HEK293T (cell line): ENCODE data around the gene SPEF2.

ENCODE experiments used
- CTCF ChIA-PET: fragments of 350-600 bp; formaldehyde crosslinking; extraction: SDS; loops from one replicate; lab custom pipeline; 2021; ENCODE audit warnings: antibody characterized with exemption, inconsistent platforms; lab: Yijun Ruan, JAX
- POLR2A ChIA-PET: fragments of 350-600 bp; formaldehyde crosslinking; extraction: SDS; loops from one replicate; lab custom pipeline; 2020; ENCODE audit warnings: antibody characterized with exemption, inconsistent platforms; lab: Yijun Ruan, JAX
- DNase-seq: peaks from one replicate; pipeline ENCODE4 v3.0.0; 2012; ENCODE audit warnings: mixed read lengths; ENCODE audit errors: extremely low spot score
- ARNT ChIP-seq: fragments of 450-650 bp; IDR thresholded peaks from 2 replicates; pipeline ENCODE4 v1.6.1; 2017; ENCODE audit warnings: mild to moderate bottlenecking
- BHLHE40 ChIP-seq: fragments of 450-650 bp; IDR thresholded peaks from 2 replicates; pipeline ENCODE4 v1.6.1; 2016; ENCODE audit warnings: mild to moderate bottlenecking, moderate library complexity, borderline replicate concordance
- CTBP1 ChIP-seq: fragments of 450-650 bp; IDR thresholded peaks from 2 replicates; pipeline ENCODE4 v1.6.1; 2016; ENCODE audit warnings: borderline replicate concordance
- ELF4 ChIP-seq: fragments of 450-650 bp; IDR thresholded peaks from 2 replicates; pipeline ENCODE4 v1.6.1; 2017; ENCODE audit warnings: antibody characterized with exemption
- FOXA1 ChIP-seq: fragments of 450-650 bp; IDR thresholded peaks from 2 replicates; pipeline ENCODE4 v1.6.1; 2016; ENCODE audit warnings: mild to moderate bottlenecking
- FOXK2 ChIP-seq: fragments of 450-650 bp; IDR thresholded peaks from 2 replicates; pipeline ENCODE4 v1.6.1; 2016; ENCODE audit warnings: mild to moderate bottlenecking
- FOXM1 ChIP-seq: fragments of 450-650 bp; IDR thresholded peaks from 2 replicates; pipeline ENCODE4 v1.6.1; 2017; ENCODE audit warnings: mild to moderate bottlenecking, borderline replicate concordance
- HDGF ChIP-seq: fragments of 450-650 bp; IDR thresholded peaks from 2 replicates; pipeline ENCODE4 v1.6.1; 2017; ENCODE audit warnings: antibody characterized with exemption, borderline replicate concordance
- L3MBTL2 ChIP-seq: fragments of 450-650 bp; conservative IDR thresholded peaks from 2 replicates; pipeline ENCODE4 v1.6.1; 2016; ENCODE audit warnings: mild to moderate bottlenecking
- LEF1 ChIP-seq: fragments of 450-650 bp; IDR thresholded peaks from 2 replicates; pipeline ENCODE4 v1.6.1; 2017; ENCODE audit warnings: mild to moderate bottlenecking, borderline replicate concordance
- NFRKB ChIP-seq: fragments of 450-650 bp; IDR thresholded peaks from 2 replicates; pipeline ENCODE4 v1.6.1; 2016; ENCODE audit warnings: mild to moderate bottlenecking, moderate library complexity
- PKNOX1 ChIP-seq: fragments of 450-650 bp; IDR thresholded peaks from 2 replicates; pipeline ENCODE4 v1.6.1; 2016
- SP1 ChIP-seq: fragments of 450-650 bp; IDR thresholded peaks from 2 replicates; pipeline ENCODE4 v1.6.1; 2017
- SUZ12 ChIP-seq: fragments of 450-650 bp; IDR thresholded peaks from 2 replicates; pipeline ENCODE4 v1.6.1; 2016; ENCODE audit warnings: mild to moderate bottlenecking
- TARDBP ChIP-seq: fragments of 450-650 bp; IDR thresholded peaks from 2 replicates; pipeline ENCODE4 v1.6.1; 2016
- ZNF384 ChIP-seq: fragments of 450-650 bp; IDR thresholded peaks from 2 replicates; pipeline ENCODE4 v1.6.1; 2016

SPEF2 gene

GRCh38 chr5:35777358-35778087 is 159.9 kb downstream of the SPEF2 start:
- peak; percentile 40 for DNase-seq
- ChIA-PET CTCF (interaction anchor here (1.0 to 2.0 kb wide), 4 partner anchors 10 to 147 kb away, joined by 3 to 6 read pairs (median 4); no protein-coding TSS in a partner anchor), POLR2A (no interaction called here)
- TF ChIP-seq L3MBTL2 (no peak), SUZ12 (no peak), FOXK2 (no peak), LEF1 (no peak), BHLHE40 (no peak), NFRKB (no peak), TARDBP (no peak), ELF4 (no peak), SP1 (no peak), FOXM1 (no peak), ARNT (no peak), CTBP1 (no peak), HDGF (no peak), FOXA1 (no peak), PKNOX1 (no peak), ZNF384 (no peak)

GRCh38 chr5:35778259-35778769 is 160.7 kb downstream of the SPEF2 start:
- no peak for DNase-seq
- TF ChIP-seq TARDBP = no peak
- CTCF ChIA-PET = interaction anchor here (0.7 to 1.1 kb wide), 5 partner anchors 45 to 508 kb away, joined by 3 to 5 read pairs (median 4); no protein-coding TSS in a partner anchor
- POLR2A ChIA-PET = no interaction called here

DNA sequence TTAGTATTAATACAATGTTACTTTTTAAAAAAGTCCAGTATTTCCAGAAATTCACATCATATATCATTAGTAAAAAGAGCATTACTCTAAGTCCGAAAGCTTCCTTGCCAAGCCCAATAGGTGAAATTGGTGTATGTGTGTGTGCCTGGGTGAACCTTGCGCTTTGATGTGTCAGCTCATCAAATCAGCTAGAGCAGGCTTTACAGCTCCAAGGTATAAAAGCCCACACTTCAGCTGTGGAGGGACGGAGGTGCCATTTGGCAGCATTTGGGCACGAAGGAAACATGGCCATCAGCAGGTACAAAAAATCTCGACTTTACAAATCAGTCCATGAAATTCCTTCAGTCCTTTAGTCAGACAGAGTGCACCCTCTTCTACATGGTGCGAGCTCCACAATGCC is 162.6 kb downstream of the SPEF2 start:
- CTCF ChIA-PET = no interaction called here
- TF ChIP-seq FOXK2 (no peak), PKNOX1 (no peak), NFRKB (no peak), CTBP1 (no peak), LEF1 (no peak), L3MBTL2 (no peak), FOXA1 (no peak), ZNF384 (no peak), BHLHE40 (no peak), FOXM1 (no peak), HDGF (no peak), ELF4 (no peak), TARDBP (no peak), ARNT (no peak)

GRCh38 chr5:35781181-35781790 is 163.6 kb downstream of the SPEF2 start:
- TF ChIP-seq CTBP1 (no peak), TARDBP (no peak), HDGF (no peak), PKNOX1 (no peak), LEF1 (no peak), FOXM1 (no peak), ELF4 (no peak), FOXA1 (no peak), ARNT (no peak), SUZ12 (no peak), SP1 (no peak), FOXK2 (no peak), BHLHE40 (no peak)
- ChIA-PET POLR2A (no interaction called here), CTCF (no interaction called here)
- DNase-seq = no peak

More for the DNA sequence above, 162.6 kb downstream of the SPEF2 start:
- DNase-seq = no peak
- POLR2A ChIA-PET = no interaction called here

DNA sequence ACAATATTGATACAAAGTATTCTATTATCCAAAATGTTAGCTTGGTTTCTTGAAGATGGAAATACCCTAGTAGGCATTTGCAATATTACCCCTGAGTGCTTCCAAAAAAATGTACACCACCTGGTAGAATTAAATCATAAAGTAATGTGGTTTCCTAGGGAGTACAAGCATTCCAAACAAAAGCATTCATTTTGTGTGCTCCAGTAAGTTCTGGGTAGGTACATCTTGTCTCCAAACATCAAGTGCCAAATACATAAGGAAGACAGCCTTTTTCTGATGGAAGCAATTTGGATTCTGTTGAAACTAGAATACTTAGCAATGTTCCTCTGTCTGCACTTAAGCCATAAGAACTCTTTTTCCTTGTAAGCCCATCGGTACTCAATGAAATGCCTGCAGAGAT is 165.9 kb downstream of the SPEF2 start:
- ChIA-PET POLR2A (no interaction called here), CTCF (interaction anchor here (0.6 kb wide), 1 partner anchor 161 kb away, joined by 3 read pairs; no protein-coding TSS in a partner anchor)
- DNase-seq = no peak
- TF ChIP-seq CTBP1 = no peak
- TF ChIP-seq SUZ12 = no peak
- no peak for TF ChIP-seq L3MBTL2
- TF ChIP-seq ARNT = no peak
- TF ChIP-seq ZNF384 = no peak
- no peak for TF ChIP-seq TARDBP
- TF ChIP-seq SP1 = no peak
- TF ChIP-seq NFRKB = no peak
- no peak for TF ChIP-seq HDGF
- no peak for TF ChIP-seq FOXA1
- TF ChIP-seq FOXK2 = no peak
- TF ChIP-seq BHLHE40 = no peak
- no peak for TF ChIP-seq PKNOX1
